Ovary (tissue), 10 donors: ENCODE measurements around the gene CBR3. TPM values are rescaled to one million over a fixed set of nuclear protein-coding genes. Genes with fewer than 3 reads are reported as not detected.
A peak's percentile ranks its signal among the peaks of the same experiment; 100 is the strongest.

Experiments
- DNase-seq, 5 donors: peaks; one replicate each; pipeline ENCODE4 v3.0.0-alpha.2; 2019 to 2020
- H3K27ac ChIP-seq, 2 donors: fragments of 200-600 bp; one replicate each; pipeline versions ENCODE4 v1.5.1 to v1.8.0; 2019 to 2022
- H3K27me3 ChIP-seq: fragments of 200-600 bp; one replicate; pipeline ENCODE4 v1.8.0; 2022
- H3K36me3 ChIP-seq: fragments of 200-600 bp; sonication (generic); one replicate; pipeline ENCODE4 v1.5.1; 2019
- H3K4me1 ChIP-seq: one replicate; pipeline ENCODE4 v1.8.1; 2013; ENCODE audit warnings: mild to moderate bottlenecking, moderate library complexity; ENCODE audit not compliant: insufficient read depth
- H3K4me3 ChIP-seq: fragments of 200-600 bp; sonication (generic); one replicate; pipeline ENCODE4 v1.5.1; 2017
- H3K9me3 ChIP-seq, 2 donors: fragments of 200-600 bp in 1 of 2; sonication (generic) in 1 of 2; one replicate each; pipeline versions ENCODE4 v1.5.1 to v1.8.1; 2013 to 2019; ENCODE audit warnings: mild to moderate bottlenecking in 1 of 2, moderate library complexity in 1 of 2
- CTCF ChIP-seq, 3 donors: fragments of 450-650 bp in 2 of 3; fragments of 200-600 bp in 1 of 3; IDR thresholded peaks; one replicate each; pipeline versions ENCODE4 v1.5.1 to v1.8.0; 2016 to 2022; ENCODE audit warnings: antibody characterized with exemption in 3 of 3, mild to moderate bottlenecking in 1 of 3
- EP300 ChIP-seq: sonication (generic); formaldehyde crosslinking; IDR thresholded peaks from one replicate; pipeline ENCODE4 v1.6.1; 2017; ENCODE audit warnings: antibody characterized with exemption
- POLR2A ChIP-seq: fragments of 450-650 bp; IDR thresholded peaks from one replicate; pipeline ENCODE4 v1.6.1; 2017; ENCODE audit warnings: antibody characterized with exemption, mild to moderate bottlenecking, moderate library complexity
- WGBS, 3 donors: extraction: QIAGEN DNeasy Blood & Tissue Kit in 1 of 3; methylation state at CpG; one replicate each; pipeline versions ENCODE4 v1.1.5 to v1.1.7; 2013 to 2017; 5-methylcytosine and 5-hydroxymethylcytosine counted together
- intact Hi-C, 4 donors: fragments of 100-400 bp; cut with DNase I; formaldehyde crosslinking; loops; one replicate each; pipeline versions ENCODE4 v1.11.0 to v1.15.1; 2022 to 2023
- long read RNA-seq, 3 donors: library from polyadenylated mRNA in 2 of 3; unstranded in 2 of 3; transcript quantifications; one replicate each; pipeline ENCODE4 v2.0.0 and lab custom pipeline, GENCODE V29; 2021 to 2026
- polyA plus RNA-seq, 2 donors: library from polyadenylated mRNA; stranded (reverse); fragments of 200-250 nt in 1 of 2; fragments of 350-450 nt in 1 of 2; fragmentation: Illumina TruSeq in 1 of 2; extraction: RNeasy Lipid Tissue Mini Kit (QIAGEN cat#74804) in 1 of 2; gene quantifications; one replicate each; pipeline ENCODE4 v1.2.3, GENCODE V29; 2013 to 2014
- total RNA-seq, 7 donors: library from RNA; depleted of rRNA in 2 of 7; stranded (reverse); fragments of >200 nt in 2 of 7; fragmentation: NEBNext Ultra II Directional in 3 of 7; extraction: Animal tissue kit (Norgen Biotek cat#: 25700) in 3 of 7; gene quantifications; one replicate each; pipeline versions ENCODE4 v1.1.0 to v1.2.4, GENCODE V29; 2016 to 2023
- donor health status: DM: no; HTN: no; CAD: no; lungs with moderate emphysema.
- donor health status: DM: no; HTN: no; CAD: no.
- donor health status: Bipolar disorder and iron deficiency.
- donor health status: DM: yes; HTN: yes; CAD: no.
- donor health status: DM: no; HTN: no; CAD: no.
- donor health status: DM: yes; HTN: yes; CAD: no.

Gene CBR3
- total RNA-seq, result 10 to 100 TPM in 3 of 7 donors, 1 to 10 TPM in 4; 3.5 to 16.9 (median 10.0) TPM
- 10 to 100 TPM; 16.3 to 22.6 TPM for polyA plus RNA-seq
- long read RNA-seq, donor 1, transcript CBR3-201 (3 exons, 1,169 nt), result major isoform, 20 of 21 reads
- long read RNA-seq, donor 1, partial matches to known transcripts, result 0 of 21 reads
- long read RNA-seq, donor 1, other reads (novel, unspliced or antisense), result 1 of 21 reads
- long read RNA-seq, donor 2, result 0 reads
- long read RNA-seq, donor 3, partial matches to known transcripts, result 1 of 7 reads
- long read RNA-seq, donor 3, other reads (novel, unspliced or antisense), result 2 of 7 reads

- Histone ChIP-seq H3K27me3 (no peaks in the 10 kb centered on the region), H3K36me3 (no peaks in the 10 kb centered on the region), H3K9me3 (no peaks in the 10 kb centered on the region), H3K27ac (peak within 1 kb of the TSS; percentile 52 to 92), H3K4me3 (peak within 1 kb of the TSS; percentile 48), H3K4me1 (peaks cover 5% of the 10 kb centered on the region)
- peak; percentile 62 to 78 (median 78) for DNase-seq
- TF ChIP-seq POLR2A (no peak), CTCF (IDR thresholded peaks at IDR 0.05) (peak in 1 of 3 donors; percentile 14)
- 0 to 1% (median 1%) methylated on average over 33 to 53 of the region's 53 CpGs for WGBS, 3 donors
- intact Hi-C loops, result loop anchor here in 2 of 4 donors (5.0 kb wide), 1 partner anchor 197 kb away; no protein-coding TSS in a partner anchor
Observed at GRCh38 chr21:36134803-36135390, at the start of gene CBR3. CBR3 (plus strand) TSS chr21:36135079; CDS start chr21:36135193, 114 bp downstream.

- no peaks in the 10 kb centered on the region for H3K9me3 ChIP-seq
- no peaks in the 10 kb centered on the region for H3K4me1 ChIP-seq
- no peaks in the 10 kb centered on the region for H3K36me3 ChIP-seq
- TF ChIP-seq EP300, result no peak
- no peak for TF ChIP-seq POLR2A
- no peak for TF ChIP-seq CTCF (IDR thresholded peaks at IDR 0.05)
- intact Hi-C loops, result no loop called here
- DNase-seq, result no peak
- 67 to 73% (median 70%) methylated on average over 6 of the region's 6 CpGs for WGBS, 3 donors
- no peaks in the 10 kb centered on the region for H3K27me3 ChIP-seq
- H3K4me3 ChIP-seq, result no peak overlapping the region
- no peak overlapping the region for H3K27ac ChIP-seq
Observed at GRCh38 chr21:36087362-36088138, 47.3 kb upstream of the CBR3 start.

GRCh38 chr21:36089946-36090345 is 44.9 kb upstream of the CBR3 start:
- Histone ChIP-seq H3K36me3 (no peaks in the 10 kb centered on the region), H3K4me3 (no peak overlapping the region), H3K4me1 (no peaks in the 10 kb centered on the region), H3K27ac (no peak overlapping the region), H3K27me3 (no peaks in the 10 kb centered on the region), H3K9me3 (no peaks in the 10 kb centered on the region)
- no peak for DNase-seq
- WGBS, 3 donors, result 79 to 95% (median 94%) methylated on average over 3 of the region's 3 CpGs
- TF ChIP-seq POLR2A (no peak), CTCF (IDR thresholded peaks at IDR 0.05) (no peak), EP300 (no peak)
- intact Hi-C loops, result no loop called here

GRCh38 chr21:36092681-36093080 is 42.2 kb upstream of the CBR3 start:
- Histone ChIP-seq H3K4me3 (no peak overlapping the region), H3K4me1 (no peaks in the 10 kb centered on the region), H3K27me3 (no peaks in the 10 kb centered on the region), H3K9me3 (no peaks in the 10 kb centered on the region), H3K36me3 (no peaks in the 10 kb centered on the region), H3K27ac (no peak overlapping the region)
- intact Hi-C loops, result no loop called here
- no peak for DNase-seq
- no peak for TF ChIP-seq CTCF (IDR thresholded peaks at IDR 0.05)
- no peak for TF ChIP-seq POLR2A
- no peak for TF ChIP-seq EP300
